AG04450 (cell line): ENCODE measurements around the gene IGFALS. TPM values are rescaled to one million over a fixed set of nuclear protein-coding genes. Genes with fewer than 3 reads are reported as not detected.

Experiments
- CTCF ChIA-PET: fragments of 300-600, 350-600 bp; formaldehyde crosslinking; extraction: SDS; loops from one replicate; lab custom pipeline; 2022; ENCODE audit warnings: antibody characterized with exemption, inconsistent platforms; lab: Charles Lee
- POLR2A ChIA-PET: fragments of 350-600 bp; formaldehyde crosslinking; extraction: SDS; loops from one replicate; lab custom pipeline; 2021; ENCODE audit warnings: antibody characterized with exemption, inconsistent platforms; lab: Yijun Ruan, JAX
- DNase-seq: peaks from one replicate; pipeline ENCODE4 v3.0.0-alpha.2; 2011; ENCODE audit warnings: low read depth, low spot score
- H3K27ac ChIP-seq: one replicate; pipeline ENCODE4 v1.5.1; 2012; ENCODE audit warnings: low read depth, low read length, control low read depth
- H3K27me3 ChIP-seq: one replicate; pipeline ENCODE4 v1.6.0; 2012; ENCODE audit warnings: low read length; ENCODE audit not compliant: control insufficient read depth, insufficient read depth
- H3K4me3 ChIP-seq: 2 replicates; pipeline ENCODE4 v1.5.1; 2011; ENCODE audit warnings: mild to moderate bottlenecking, low read depth, low read length, control low read depth
- H3K9me3 ChIP-seq: 2 replicates; pipeline ENCODE4 v1.5.1; 2012; ENCODE audit warnings: low read length; ENCODE audit not compliant: control insufficient read depth, insufficient read depth
- CTCF ChIP-seq: IDR thresholded peaks from 2 replicates; pipeline ENCODE4 v1.5.1; 2011; ENCODE audit warnings: low read depth, low read length, control low read depth, inconsistent platforms
- polyA plus RNA-seq: library from polyadenylated mRNA; depleted of rRNA; stranded (reverse); fragments of >200 nt; gene quantifications from 2 replicates; pipeline ENCODE4 v1.2.3, GENCODE V29; 2011

Gene IGFALS
- polyA plus RNA-seq, 1 experiment, result not detected

GRCh38 chr16:1762879-1763520, 30.5 kb downstream of the IGFALS start:
- CTCF ChIA-PET, result interaction anchor here (0.6 kb wide), 1 partner anchor 8 kb away, joined by 3 read pairs; no protein-coding TSS in a partner anchor
- H3K27ac ChIP-seq, result no peak overlapping the region
- no peaks in the 10 kb centered on the region; the same call in 1 of the 2 replicates for H3K9me3 ChIP-seq
- POLR2A ChIA-PET, result interaction anchor here (0.6 kb wide), 1 partner anchor 725 kb away, joined by 11 read pairs; no protein-coding TSS in a partner anchor
- H3K4me3 ChIP-seq, result no peak overlapping the region
- TF ChIP-seq CTCF, result no peak
- no peak for DNase-seq
- no peaks in the 10 kb centered on the region for H3K27me3 ChIP-seq

GRCh38 chr16:1762196-1762878, 31.2 kb downstream of the IGFALS start:
- H3K4me3 ChIP-seq, result no peak overlapping the region
- no peak for DNase-seq
- H3K9me3 ChIP-seq, result no peaks in the 10 kb centered on the region; the same call in 1 of the 2 replicates
- H3K27ac ChIP-seq, result no peak overlapping the region
- ChIA-PET POLR2A (interaction anchor here (0.6 kb wide), 1 partner anchor 726 kb away, joined by 11 read pairs; no protein-coding TSS in a partner anchor), CTCF (no interaction called here)
- TF ChIP-seq CTCF, result no peak
- H3K27me3 ChIP-seq, result no peaks in the 10 kb centered on the region

GRCh38 chr16:1761751-1762150, 31.8 kb downstream of the IGFALS start:
- H3K27ac ChIP-seq, result no peak overlapping the region
- ChIA-PET CTCF (no interaction called here), POLR2A (interaction anchor here (0.5 kb wide), 1 partner anchor 150 kb away, joined by 3 read pairs; the partner anchor contains the start of genes CRAMP1 and IFT140)
- DNase-seq, result no peak
- no peak overlapping the region for H3K4me3 ChIP-seq
- no peaks in the 10 kb centered on the region for H3K27me3 ChIP-seq
- no peak for TF ChIP-seq CTCF
- H3K9me3 ChIP-seq, result no peaks in the 10 kb centered on the region; the same call in 1 of the 2 replicates

GRCh38 chr16:1760911-1761310, 32.6 kb downstream of the IGFALS start:
- no peak for TF ChIP-seq CTCF
- H3K4me3 ChIP-seq, result no peak overlapping the region
- no peak for DNase-seq
- ChIA-PET POLR2A (no interaction called here), CTCF (no interaction called here)
- H3K27me3 ChIP-seq, result no peaks in the 10 kb centered on the region
- no peak overlapping the region for H3K27ac ChIP-seq
- no peaks in the 10 kb centered on the region; the same call in 1 of the 2 replicates for H3K9me3 ChIP-seq

GRCh38 chr16:1759511-1759910, 34.0 kb downstream of the IGFALS start:
- Histone ChIP-seq H3K4me3 (no peak overlapping the region), H3K27me3 (no peaks in the 10 kb centered on the region), H3K27ac (no peak overlapping the region), H3K9me3 (no peaks in the 10 kb centered on the region; the same call in 1 of the 2 replicates)
- CTCF ChIA-PET, result no interaction called here
- POLR2A ChIA-PET, result no interaction called here
- no peak for DNase-seq
- no peak for TF ChIP-seq CTCF
